GM23338 (cell line): Measurements from ENCODE around the gene MAFF.

Experiments used
- CREB1 ChIP-seq: fragments of 250-450 bp; sonication (Bioruptor Pico); IDR thresholded peaks from 2 replicates; pipeline ENCODE4 v1.5.0; 2020; ENCODE audit warnings: low read depth, mild to moderate bottlenecking, moderate library complexity
- CTCF ChIP-seq, 2 experiments: fragments of 200-600 bp in 1 of 2; sonication (generic) in 1 of 2; conservative IDR thresholded peaks; 2 replicates each; pipeline versions ENCODE4 v1.5.1 to v1.6.1; 2016 to 2017; ENCODE audit warnings: antibody characterized with exemption in 2 of 2, low read depth in 2 of 2, mild to moderate bottlenecking in 2 of 2, moderate library complexity in 1 of 2
- ETS1 ChIP-seq: IDR thresholded peaks from 2 replicates; pipeline ENCODE4 v1.6.1; 2016; ENCODE audit warnings: antibody characterized with exemption
- EZH2 ChIP-seq: fragments of 200-600 bp; sonication (generic); IDR thresholded peaks from one replicate; pipeline ENCODE4 v1.8.0; 2017; ENCODE audit warnings: antibody characterized with exemption, mild to moderate bottlenecking, low read depth; ENCODE audit not compliant: unreplicated experiment
- EZH2phosphoT487 ChIP-seq: fragments of 200-600 bp; sonication (generic); IDR thresholded peaks from one replicate; pipeline ENCODE4 v1.8.1; 2018; ENCODE audit warnings: antibody characterized with exemption; ENCODE audit not compliant: unreplicated experiment
- JUNB ChIP-seq: IDR thresholded peaks from one replicate; pipeline ENCODE4 v1.6.1; 2016; ENCODE audit warnings: antibody characterized with exemption; ENCODE audit not compliant: unreplicated experiment
- NANOG ChIP-seq: IDR thresholded peaks from 2 replicates; pipeline ENCODE4 v1.6.1; 2016; ENCODE audit warnings: antibody characterized with exemption, borderline replicate concordance
- POLR2AphosphoS5 ChIP-seq: IDR thresholded peaks from 2 replicates; pipeline ENCODE4 v1.6.1; 2016; ENCODE audit warnings: antibody characterized with exemption, low read depth
- REST ChIP-seq: IDR thresholded peaks from one replicate; pipeline ENCODE4 v1.6.1; 2018; ENCODE audit warnings: antibody characterized with exemption; ENCODE audit not compliant: unreplicated experiment
- STAT1 ChIP-seq: IDR thresholded peaks from one replicate; pipeline ENCODE4 v1.6.1; 2016; ENCODE audit warnings: antibody characterized with exemption; ENCODE audit not compliant: unreplicated experiment
- ZNF114 ChIP-seq: fragments of 250-450 bp; sonication (Bioruptor Pico); IDR thresholded peaks from 2 replicates; pipeline ENCODE4 v1.5.0; 2020; ENCODE audit warnings: mild to moderate bottlenecking, moderate library complexity
- ZNF331 ChIP-seq: fragments of 250-450 bp; sonication (Bioruptor Pico); IDR thresholded peaks from 2 replicates; pipeline ENCODE4 v1.5.0; 2020; ENCODE audit warnings: low read depth, mild to moderate bottlenecking, moderate library complexity

- TF ChIP-seq CTCF (conservative IDR thresholded peaks at IDR 0.05; ENCODE audit: low read depth in 2 of 2) (no peak), EZH2phosphoT487 (no peak), REST (no peak), EZH2 (no peak), ZNF114 (CRISPR knock-in tag) (no peak), STAT1 (no peak), POLR2AphosphoS5 (no peak), CREB1 (CRISPR knock-in tag) (no peak), JUNB (no peak), ETS1 (no peak), ZNF331 (CRISPR knock-in tag) (no peak), NANOG (no peak)
Measured at GRCh38 chr22:38203855-38204514, 2.2 kb downstream of the MAFF start.
